Measurements from ENCODE around the gene SLC49A4. TPM values are rescaled to one million over a fixed set of nuclear protein-coding genes. Genes with fewer than 3 reads are reported as not detected.
A peak's percentile ranks its signal among the peaks of the same experiment; 100 is the strongest.

The SLC49A4 gene
- total RNA-seq, 3 donors from 2014 or later (not counting 1 experiment from before 2014, with no cell fraction given) = 5.6 to 8.0 (median 7.5) TPM

GRCh38 chr3:122828281-122828680 is 33.4 kb downstream of the SLC49A4 start:
- Mint-ChIP-seq H3K4me3 (no peak overlapping the region), H3K36me3 (peaks cover 10% of the 10 kb centered on the region), H3K27me3 (ENCODE audit: low read depth in 2 of 2) (no peaks in the 10 kb centered on the region), H3K4me1 (peaks cover 0 to 5% of the 10 kb centered on the region in 2 donors), H3K27ac (no peak overlapping the region), H3K9me3 (no peaks in the 10 kb centered on the region)
- intact Hi-C loops (cut with micrococcal nuclease) = no loop called here
- DNase-seq (no peak), ATAC-seq (no peak)
- WGBS (ENCODE audit: insufficient coverage) = 97% methylated on average over 4 of the region's 4 CpGs
- H3K9me3 ChIP-seq (ENCODE audit: control insufficient read depth, insufficient read depth, low read length) = no peaks in the 10 kb centered on the region
- peaks cover 6% of the 10 kb centered on the region for H3K36me3 ChIP-seq (ENCODE audit: control insufficient read depth, insufficient read depth, low read length)
- no peak for TF ChIP-seq CTCF (IDR thresholded peaks at IDR 0.05)
- no peaks in the 10 kb centered on the region for H3K27me3 ChIP-seq (ENCODE audit: control insufficient read depth, insufficient read depth, low read length)
- H3K4me1 ChIP-seq (ENCODE audit: control insufficient read depth, insufficient read depth, low read length) = no peaks in the 10 kb centered on the region
- H3K4me3 ChIP-seq (ENCODE audit: low read length) = no peak overlapping the region
- H3K27ac ChIP-seq (ENCODE audit: low read length) = no peak overlapping the region

- Mint-ChIP-seq H3K36me3 (peaks cover 15% of the 10 kb centered on the region), H3K27ac (no peak overlapping the region), H3K9me3 (no peaks in the 10 kb centered on the region), H3K4me1 (no peaks in the 10 kb centered on the region), H3K4me3 (no peak overlapping the region), H3K27me3 (ENCODE audit: low read depth in 2 of 2) (no peaks in the 10 kb centered on the region)
- Histone ChIP-seq H3K4me1 (ENCODE audit: control insufficient read depth, insufficient read depth, low read length) (no peaks in the 10 kb centered on the region), H3K4me3 (ENCODE audit: low read length) (no peak overlapping the region), H3K9me3 (ENCODE audit: control insufficient read depth, insufficient read depth, low read length) (no peaks in the 10 kb centered on the region), H3K36me3 (ENCODE audit: control insufficient read depth, insufficient read depth, low read length) (peaks cover 5% of the 10 kb centered on the region), H3K27me3 (ENCODE audit: control insufficient read depth, insufficient read depth, low read length) (no peaks in the 10 kb centered on the region), H3K27ac (ENCODE audit: low read length) (no peak overlapping the region)
- no peak for ATAC-seq
- intact Hi-C loops (cut with micrococcal nuclease) = no loop called here
- no peak for DNase-seq
- 91% methylated on average over 2 of the region's 2 CpGs for WGBS (ENCODE audit: insufficient coverage)
- no peak for TF ChIP-seq CTCF (IDR thresholded peaks at IDR 0.05)
These were observed 40.7 kb downstream of the SLC49A4 start for GRCh38 chr3:122835590-122835989.

GRCh38 chr3:122843604-122844003 is 48.7 kb downstream of the SLC49A4 start:
- Mint-ChIP-seq H3K27me3 (ENCODE audit: low read depth in 2 of 2) (no peaks in the 10 kb centered on the region), H3K4me1 (peaks cover 18 to 19% of the 10 kb centered on the region in 2 donors), H3K36me3 (peaks cover 8% of the 10 kb centered on the region), H3K27ac (peak overlapping the region; percentile 15 to 84), H3K9me3 (no peaks in the 10 kb centered on the region), H3K4me3 (peak overlapping the region; percentile 54)
- ATAC-seq = peak; percentile 17 to 70 (median 53)
- H3K36me3 ChIP-seq (ENCODE audit: control insufficient read depth, insufficient read depth, low read length) = peaks cover 2% of the 10 kb centered on the region
- no peaks in the 10 kb centered on the region for H3K9me3 ChIP-seq (ENCODE audit: control insufficient read depth, insufficient read depth, low read length)
- H3K27ac ChIP-seq (ENCODE audit: low read length) = peak overlapping the region; percentile 42
- peak overlapping the region; percentile 1 for H3K4me3 ChIP-seq (ENCODE audit: low read length)
- intact Hi-C loops (cut with micrococcal nuclease) = no loop called here
- H3K27me3 ChIP-seq (ENCODE audit: control insufficient read depth, insufficient read depth, low read length) = no peaks in the 10 kb centered on the region
- H3K4me1 ChIP-seq (ENCODE audit: control insufficient read depth, insufficient read depth, low read length) = no peaks in the 10 kb centered on the region
- TF ChIP-seq CTCF (IDR thresholded peaks at IDR 0.05) = no peak
- peak in 1 of 2 donors; percentile 15 for DNase-seq
- 34% methylated on average over 3 of the region's 3 CpGs for WGBS (ENCODE audit: insufficient coverage)

GRCh38 chr3:122857019-122857418 is 62.1 kb downstream of the SLC49A4 start:
- Mint-ChIP-seq H3K36me3 (peaks cover 8% of the 10 kb centered on the region), H3K4me1 (no peaks in the 10 kb centered on the region), H3K4me3 (no peak overlapping the region), H3K27ac (no peak overlapping the region), H3K9me3 (no peaks in the 10 kb centered on the region), H3K27me3 (ENCODE audit: low read depth in 2 of 2) (no peaks in the 10 kb centered on the region)
- ATAC-seq = no peak
- no peak overlapping the region for H3K4me3 ChIP-seq (ENCODE audit: low read length)
- H3K36me3 ChIP-seq (ENCODE audit: control insufficient read depth, insufficient read depth, low read length) = peaks cover 14% of the 10 kb centered on the region
- H3K27ac ChIP-seq (ENCODE audit: low read length) = no peak overlapping the region
- no peak for DNase-seq
- WGBS (ENCODE audit: insufficient coverage) = no CpG with 5 or more reads among the region's 1 CpG
- H3K9me3 ChIP-seq (ENCODE audit: control insufficient read depth, insufficient read depth, low read length) = no peaks in the 10 kb centered on the region
- no peaks in the 10 kb centered on the region for H3K27me3 ChIP-seq (ENCODE audit: control insufficient read depth, insufficient read depth, low read length)
- no peak for TF ChIP-seq CTCF (IDR thresholded peaks at IDR 0.05)
- no peaks in the 10 kb centered on the region for H3K4me1 ChIP-seq (ENCODE audit: control insufficient read depth, insufficient read depth, low read length)
- intact Hi-C loops (cut with micrococcal nuclease) = no loop called here

Data from natural killer cell (primary cell).